ENCODE measurements around the gene NOP56. TPM values are rescaled to one million over a fixed set of nuclear protein-coding genes. Genes with fewer than 3 reads are reported as not detected.

The NOP56 gene
- total and polyA plus RNA-seq, 2 of the 8 experiments (the other 6 are each of a cell fraction or from before 2014, with no cell fraction given) = 391 to 677 TPM

GRCh38 chr20:2602746-2603145 lies 49.7 kb upstream of the NOP56 start:
- CTCF ChIA-PET (ENCODE audit: partially characterized antibody) = interaction anchor here (1.0 to 1.1 kb wide), 2 partner anchors 80 to 86 kb away, joined by 3 read pairs; no protein-coding TSS in a partner anchor
- Histone ChIP-seq H3K4me3 (ENCODE audit: extremely low read depth in 1 of 4, insufficient read depth in 2 of 4, low read depth in 3 of 4, low read length in 4 of 4) (no peak overlapping the region), H3K27ac (ENCODE audit: low read depth, low read length) (no peak overlapping the region), H3K4me1 (replicated peaks in 1 of 4; ENCODE audit: control insufficient read depth in 3 of 4, insufficient read depth in 4 of 4, low read length in 3 of 4) (no peaks in the 10 kb centered on the region; a peak in 1 of 7 replicates), H3K56ac (replicated peaks; ENCODE audit: insufficient read length, low read depth, low read length) (no peak overlapping the region), H3K23me2 (ENCODE audit: low read depth, low read length) (no peaks in the 10 kb centered on the region), H4K8ac (ENCODE audit: extremely low read depth, insufficient read depth, low read length) (no peak overlapping the region), H2BK120ac (replicated peaks; ENCODE audit: low read depth, low read length) (no peak overlapping the region), H3K79me1 (ENCODE audit: low read depth, low read length) (no peaks in the 10 kb centered on the region), H3K4me2 (ENCODE audit: insufficient read depth in 1 of 2, low read depth in 2 of 2, low read length in 2 of 2) (no peak overlapping the region), H2BK12ac (ENCODE audit: low read depth, low read length) (no peak overlapping the region), H2BK5ac (ENCODE audit: low read depth, low read length) (no peak overlapping the region), H3K9me3 (ENCODE audit: insufficient read depth in 2 of 2, low read depth in 1 of 2, low read length in 1 of 2) (peaks cover 3 to 10% of the 10 kb centered on the region in 2 experiments; a peak in 3 of 4 replicates), H4K91ac (replicated peaks; ENCODE audit: insufficient read length, low read length) (no peak overlapping the region), H3K14ac (ENCODE audit: insufficient read length) (no peak overlapping the region), H3K23ac (ENCODE audit: insufficient read length) (no peak overlapping the region), H2BK20ac (ENCODE audit: low read length) (no peak overlapping the region), H3K4ac (replicated peaks; ENCODE audit: insufficient read length, low read depth, low read length) (no peak overlapping the region), H2BK15ac (ENCODE audit: low read length) (no peak overlapping the region), H4K20me1 (replicated peaks in 1 of 2; ENCODE audit: control insufficient read depth in 1 of 2, insufficient read depth in 2 of 2, low read length in 2 of 2) (no peaks in the 10 kb centered on the region), H3K27me3 (replicated peaks in 1 of 4; ENCODE audit: control insufficient read depth in 3 of 4, extremely low read depth in 1 of 4, insufficient read depth in 3 of 4, low read length in 3 of 4) (no peaks in the 10 kb centered on the region), H4K5ac (ENCODE audit: insufficient read length, low read depth, low read length) (no peak overlapping the region), H2AFZ (ENCODE audit: low read length) (peak overlapping the region; percentile 95), H3K9ac (replicated peaks in 1 of 4; ENCODE audit: extremely low read depth in 1 of 4, low read depth in 3 of 4, low read length in 3 of 4) (no peak overlapping the region), H2AK5ac (ENCODE audit: low read depth, low read length) (no peak overlapping the region), H3K36me3 (ENCODE audit: control insufficient read depth in 2 of 4, insufficient read depth in 4 of 4, low read length in 3 of 4) (no peaks in the 10 kb centered on the region; a peak in 1 of 8 replicates), H3K18ac (ENCODE audit: extremely low read depth, low read length) (no peak overlapping the region), H3K79me2 (ENCODE audit: control insufficient read depth in 1 of 2, insufficient read depth in 2 of 2, low read length in 2 of 2) (no peaks in the 10 kb centered on the region)
- FAIRE-seq (peak; percentile 85), DNase-seq (ENCODE audit: low read depth in 1 of 2, low spot score in 2 of 2) (no peak)
- TF ChIP-seq RXRA (IDR thresholded peaks at IDR 0.05; ENCODE audit: insufficient read depth, low read depth, low read length) (no peak), PHF8 (conservative IDR thresholded peaks at IDR 0.05; ENCODE audit: low read depth, low read length) (no peak), SP4 (IDR thresholded peaks at IDR 0.05; ENCODE audit: low read length) (no peak)
- WGBS, 2 experiments (ENCODE audit: extremely low coverage in 1 of 2, insufficient coverage in 1 of 2, insufficient read length in 1 of 2, insufficient replicate concordance in 2 of 2, low coverage in 1 of 2, low lambda C conversion rate in 2 of 2, missing lambda C conversion rate in 1 of 2) = 86% methylated on average over 4 of the region's 4 CpGs; no CpG with 5 or more reads in 1 of the 2 experiments
- POLR2A ChIA-PET (ENCODE audit: partially characterized antibody) = interaction anchor here (0.6 to 0.9 kb wide), 3 partner anchors 79 to 557 kb away, joined by 3 to 4 read pairs (median 3); no protein-coding TSS in a partner anchor
